DMS53 treated with DMSO at 0.1 percent for 48 hours (cell line): ENCODE results near the gene PIP5K1B.

ENCODE experiments used
- DNase-seq: peaks from one replicate; lab custom pipeline; 2025; ENCODE audit not compliant: unreplicated experiment; lab: John Stamatoyannopoulos, UW

PIP5K1B gene

DNA sequence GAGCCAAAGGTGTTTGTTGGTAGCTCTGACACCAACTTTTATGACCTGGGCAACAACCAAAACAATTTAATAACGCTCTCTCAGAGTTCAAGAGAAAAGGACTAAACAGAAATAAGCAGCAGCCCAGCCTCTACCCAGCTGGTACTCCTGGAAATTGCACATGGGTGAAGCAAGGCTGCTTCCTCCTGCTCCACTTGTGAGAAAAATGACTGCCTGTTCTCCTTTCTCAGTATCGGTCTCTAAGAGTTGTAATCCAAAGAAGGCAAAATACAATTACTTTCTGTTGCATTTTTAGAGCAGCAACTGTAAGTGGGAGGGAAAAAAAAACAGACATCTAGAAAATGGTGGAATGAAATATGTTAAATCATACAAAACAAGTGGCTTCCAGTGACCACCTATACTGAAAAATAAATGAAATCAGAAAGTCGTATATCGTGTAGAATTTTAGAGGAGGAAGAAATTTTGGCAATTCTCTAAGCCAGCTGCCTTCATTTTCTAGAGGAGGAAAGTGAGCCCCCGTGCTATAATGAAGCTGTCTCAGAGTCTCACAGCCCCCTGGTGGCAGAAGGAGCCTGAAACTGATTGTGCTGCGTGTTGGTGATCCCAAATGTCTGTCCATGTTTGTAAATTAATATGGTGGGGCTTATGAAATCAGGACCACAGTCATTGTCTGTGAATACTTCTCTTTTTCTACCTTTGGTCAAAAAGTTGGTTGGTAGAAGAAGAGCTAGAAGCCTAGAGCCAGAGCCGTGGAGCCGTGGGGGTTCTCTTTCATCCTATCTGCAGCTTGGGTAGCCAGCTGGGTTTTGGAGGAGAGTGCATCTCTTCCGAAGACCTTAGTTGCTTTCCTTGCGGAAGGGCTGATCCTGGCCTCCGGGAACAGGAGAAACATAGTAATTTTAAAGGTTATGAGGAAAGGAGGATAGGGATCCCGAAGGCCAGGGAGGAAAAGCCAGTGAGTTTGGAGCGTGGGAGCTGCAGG is 139.9 kb downstream of the PIP5K1B start:
- DNase-seq = no peak

DNA sequence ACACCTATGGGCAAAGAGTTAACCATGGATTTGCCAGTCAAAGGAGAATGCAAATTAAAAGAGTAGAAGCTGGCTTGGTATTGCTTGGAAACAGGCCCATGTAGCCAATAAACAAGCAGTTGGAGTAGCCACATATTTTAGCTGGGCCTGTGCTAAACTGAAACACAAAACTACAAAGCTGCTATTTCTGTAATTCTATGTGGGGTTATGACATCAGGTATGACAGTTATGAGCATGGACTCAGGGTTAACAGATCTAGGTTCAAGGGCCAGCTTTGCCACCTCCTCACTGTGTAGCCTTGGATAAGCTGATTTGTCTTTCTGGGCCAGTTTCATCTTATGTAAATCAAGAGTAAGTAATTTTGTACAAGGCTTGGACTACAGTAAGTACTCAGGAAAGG is 142.7 kb downstream of the PIP5K1B start:
- no peak for DNase-seq

DNA sequence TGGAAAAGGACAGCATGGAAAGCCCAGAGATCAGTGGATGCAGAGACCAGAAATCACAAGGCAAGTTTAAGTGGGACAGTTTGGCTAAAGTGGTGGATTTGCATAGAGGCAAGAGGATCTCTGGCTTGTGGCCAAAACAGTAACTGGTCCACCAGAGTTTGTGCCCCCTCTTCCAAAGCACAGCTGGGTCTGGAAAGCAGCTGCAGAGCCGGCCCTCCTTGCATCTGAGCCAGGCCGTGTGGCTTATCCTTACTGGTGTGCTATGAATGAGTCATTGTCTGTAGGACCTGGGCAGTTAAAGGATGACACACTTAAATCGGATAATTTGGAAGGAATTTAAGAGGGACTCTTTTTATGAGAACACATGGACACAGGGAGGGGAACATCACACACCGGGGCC is 146.6 kb downstream of the PIP5K1B start:
- DNase-seq = no peak

DNA sequence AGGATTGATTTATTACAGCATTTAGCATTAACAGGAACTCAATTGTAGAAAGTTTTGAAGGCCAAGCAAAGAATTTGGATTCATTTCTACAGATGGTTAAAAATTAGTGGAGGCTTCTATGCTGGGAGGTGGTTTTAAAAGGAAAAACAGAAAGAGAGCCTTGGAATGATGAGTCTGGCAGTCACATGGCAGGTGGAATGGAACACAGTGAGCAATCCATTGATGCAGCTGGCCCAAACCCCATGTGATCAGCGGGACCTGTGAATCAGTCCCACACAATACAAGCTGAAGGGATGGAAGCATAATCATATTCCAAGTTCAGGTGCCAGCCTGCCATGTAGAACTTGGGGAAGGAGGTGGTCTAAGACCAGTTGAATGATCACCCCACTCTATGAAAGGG is 147.9 kb downstream of the PIP5K1B start:
- no peak for DNase-seq

DNA sequence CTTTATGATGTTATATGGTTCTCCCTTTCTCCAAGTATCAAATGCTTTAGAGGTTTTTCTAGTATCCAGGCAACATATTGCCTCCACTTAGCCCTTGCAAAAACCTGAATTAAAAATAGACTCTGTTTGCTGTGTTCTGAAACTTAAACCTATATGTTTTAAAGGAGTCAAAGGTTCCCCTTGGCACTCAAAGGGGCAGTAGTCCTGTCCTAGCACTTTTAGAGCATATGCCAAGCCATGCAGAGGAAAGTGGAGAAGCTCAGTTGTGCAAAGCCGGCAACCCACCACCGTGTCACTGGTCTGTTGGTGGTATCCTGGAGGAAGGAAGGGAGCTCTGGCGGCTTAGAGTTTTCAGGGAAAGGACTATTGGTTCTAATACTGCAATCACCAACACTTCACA is 154.3 kb downstream of the PIP5K1B start:
- DNase-seq = no peak

DNA sequence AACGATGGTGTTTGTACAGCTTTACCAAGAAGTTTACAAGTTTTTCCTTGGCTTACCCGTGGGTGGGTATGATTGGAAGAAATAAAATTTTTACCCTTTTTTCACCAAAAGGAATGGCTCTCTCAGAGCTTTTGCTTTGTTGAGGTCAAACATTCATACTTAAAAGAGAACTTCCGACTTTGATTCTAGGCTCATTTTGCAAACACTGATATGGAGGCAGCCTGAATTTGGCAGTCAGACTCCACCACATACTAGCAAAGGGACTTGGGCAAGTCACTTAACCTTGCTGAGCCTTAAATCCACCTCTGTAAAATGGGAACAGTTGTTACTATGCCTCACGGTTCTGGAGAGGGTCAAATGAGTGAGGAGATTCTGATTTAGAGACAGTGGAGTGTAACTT is 155.4 kb downstream of the PIP5K1B start:
- DNase-seq = no peak

DNA sequence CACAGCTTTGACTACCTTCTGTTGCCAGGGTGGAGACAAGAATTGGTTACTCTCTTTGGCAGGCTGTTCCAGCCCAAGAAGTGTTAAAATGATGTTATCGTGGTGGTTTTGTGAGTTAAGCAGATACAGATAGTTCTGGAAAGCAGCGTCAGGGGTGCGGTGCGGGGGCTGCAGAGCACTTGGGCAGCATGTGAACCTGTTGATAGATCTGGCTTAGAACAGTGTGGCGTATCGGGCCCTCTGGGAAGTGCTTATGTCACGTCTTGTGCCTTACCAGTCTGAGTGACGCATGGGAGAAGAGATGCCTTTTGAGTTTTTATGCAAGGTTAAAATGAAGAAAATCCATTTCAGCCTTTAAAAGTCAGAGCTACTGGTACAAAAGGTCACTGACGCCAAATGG is 156.4 kb downstream of the PIP5K1B start:
- DNase-seq = no peak

DNA sequence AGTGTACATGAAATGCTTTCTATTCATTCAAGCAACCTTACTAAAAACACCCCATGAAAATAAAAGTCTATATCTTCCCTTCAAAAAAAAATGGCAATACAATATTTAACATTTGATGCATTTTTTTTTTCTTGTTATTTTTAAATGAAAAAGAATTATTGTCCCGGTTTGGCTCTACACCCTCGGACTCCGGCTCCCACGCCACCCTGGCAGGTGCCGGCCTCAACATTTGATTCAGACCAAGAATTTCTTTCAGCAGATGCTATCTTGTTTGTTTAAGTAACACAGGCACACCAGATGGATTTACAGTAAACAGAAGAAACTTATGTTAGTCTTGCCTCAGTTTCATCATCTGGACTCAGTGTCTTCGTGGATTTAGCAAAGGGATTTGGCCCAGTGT is 162.0 kb downstream of the PIP5K1B start:
- no peak for DNase-seq

DNA sequence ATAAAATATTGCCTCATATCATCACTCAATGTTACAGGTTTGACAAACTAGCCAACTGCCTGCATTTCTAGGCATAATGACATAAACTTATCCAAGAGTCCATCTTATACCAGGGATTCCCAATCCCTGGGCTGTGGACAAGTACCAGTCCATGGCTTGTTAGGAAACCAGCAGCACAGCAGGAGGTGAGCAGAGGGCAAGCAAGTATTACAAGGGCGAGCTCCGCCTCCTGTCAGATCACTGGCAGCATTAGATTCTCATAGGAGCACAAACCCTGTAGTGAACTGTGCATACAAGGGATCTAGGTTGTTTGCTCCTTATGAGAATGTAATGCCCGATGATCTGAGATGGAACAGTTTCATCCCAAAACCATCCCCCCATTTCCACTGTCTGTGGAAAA is 164.0 kb downstream of the PIP5K1B start:
- no peak for DNase-seq

DNA sequence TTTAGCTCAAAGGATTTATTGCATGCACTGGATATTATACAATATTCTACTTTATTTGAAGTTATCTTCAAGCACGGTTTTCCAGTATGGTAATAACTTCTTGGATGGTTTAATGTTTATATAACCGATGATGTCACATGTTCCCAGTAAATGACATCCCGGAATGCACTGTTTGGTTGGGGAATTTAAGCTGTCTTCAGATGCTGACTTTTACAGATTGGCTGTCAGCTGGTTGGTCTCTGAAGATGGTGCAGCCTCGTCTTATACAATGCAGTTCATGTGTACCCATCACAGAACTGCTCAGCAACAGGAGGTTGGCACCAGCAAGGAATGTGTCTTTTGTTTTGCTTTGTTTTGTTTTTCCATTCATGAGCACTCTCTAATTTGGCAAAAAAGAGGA is 165.0 kb downstream of the PIP5K1B start:
- DNase-seq = no peak

DNA sequence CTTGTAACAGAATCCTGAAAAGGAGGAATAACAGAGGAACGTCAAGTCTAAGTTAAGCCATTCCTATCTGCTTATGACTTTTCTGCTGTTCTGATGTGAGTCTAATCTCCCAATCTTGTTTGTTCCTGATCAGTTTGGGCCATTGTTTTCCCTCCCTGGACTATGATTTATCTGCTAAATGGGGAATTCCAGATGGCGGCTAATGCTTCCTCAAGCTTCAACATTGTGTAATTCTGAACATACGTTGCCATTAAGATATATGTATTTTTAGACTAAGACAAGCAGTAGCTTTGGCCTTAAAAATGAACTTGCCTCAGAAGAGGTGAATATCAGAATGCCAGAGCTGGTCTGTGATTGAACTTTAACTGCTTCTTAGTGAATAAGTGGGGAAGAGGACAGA is 166.2 kb downstream of the PIP5K1B start:
- no peak for DNase-seq

DNA sequence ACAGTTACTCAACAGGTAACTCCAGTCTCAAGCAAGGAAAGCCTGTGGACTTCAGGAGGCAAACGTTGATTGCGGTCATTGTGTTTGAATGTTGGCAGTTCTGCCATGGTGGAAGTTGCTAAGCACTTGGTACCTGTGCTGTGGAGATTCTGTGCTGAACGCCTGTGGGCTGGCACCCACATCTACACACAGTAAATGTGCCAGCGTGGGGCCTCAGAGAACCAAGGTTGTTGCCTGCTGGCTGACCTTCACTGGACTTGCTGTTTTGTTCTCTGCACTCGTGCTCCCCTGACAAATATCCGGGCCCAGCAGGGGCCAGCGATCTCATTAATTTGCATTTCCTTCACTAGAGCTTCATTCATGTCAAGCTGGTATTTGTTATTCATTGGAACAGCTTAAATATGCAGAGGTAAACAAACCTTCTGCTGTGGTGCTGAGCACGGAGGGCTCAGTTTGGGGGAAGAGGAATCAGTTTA is 167.0 kb downstream of the PIP5K1B start:
- DNase-seq = no peak

DNA sequence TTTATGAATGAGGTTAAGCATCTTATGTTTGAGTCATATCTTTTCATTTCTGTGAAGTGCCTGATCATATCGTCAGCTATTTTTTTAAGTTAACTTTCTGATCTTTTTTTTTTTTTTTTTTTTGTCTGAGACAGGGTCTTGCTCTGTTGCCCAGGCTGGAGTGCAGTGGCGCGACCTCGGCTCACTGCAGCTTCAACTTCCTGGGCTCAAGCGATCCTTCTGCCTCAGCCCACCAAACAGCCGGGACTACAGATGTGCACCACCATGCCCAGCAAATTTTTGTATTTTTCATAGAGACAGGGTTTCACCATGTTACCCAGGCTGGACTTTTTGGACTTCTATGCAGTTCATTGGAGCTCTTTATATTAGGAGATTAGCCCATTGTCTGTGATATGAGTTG is 168.1 kb downstream of the PIP5K1B start:
- no peak for DNase-seq

DNA sequence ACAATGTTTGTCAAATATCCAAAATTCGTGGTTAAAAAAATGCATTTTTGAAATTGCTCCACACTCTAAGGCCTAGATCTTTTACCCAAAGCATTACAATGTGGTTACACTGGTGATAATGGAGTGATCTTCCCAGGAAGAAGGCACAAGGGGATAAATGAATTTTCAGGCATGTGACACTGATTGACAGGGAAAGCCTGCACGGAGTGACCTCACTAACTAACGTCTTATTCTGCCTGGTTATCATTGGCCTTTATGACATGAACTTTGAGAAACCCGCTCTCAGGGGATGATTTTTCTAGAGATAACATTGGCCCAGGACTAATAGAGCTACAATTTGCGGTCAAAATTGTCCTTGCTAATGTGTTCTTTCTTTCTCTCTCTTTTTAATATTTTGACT is 171.2 kb downstream of the PIP5K1B start:
- DNase-seq = no peak

DNA sequence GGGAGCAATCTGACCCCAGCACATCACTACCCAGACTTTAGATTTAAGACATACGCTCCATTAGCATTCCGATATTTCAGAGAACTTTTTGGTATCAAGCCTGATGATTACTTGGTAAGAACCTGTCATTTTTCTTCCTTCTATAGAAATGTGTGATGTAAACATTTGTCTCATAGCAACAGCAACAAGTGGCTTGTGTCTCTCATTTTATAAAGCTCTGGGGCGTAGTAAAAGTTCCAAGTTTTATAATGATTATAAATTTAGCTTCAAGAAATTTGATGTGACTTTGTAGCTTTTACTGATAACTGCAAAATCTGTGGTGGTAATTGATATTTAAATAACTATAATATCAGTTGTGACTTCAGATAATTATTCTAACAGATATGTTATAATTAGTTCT is 171.6 kb downstream of the PIP5K1B start:
- DNase-seq = no peak

DNA sequence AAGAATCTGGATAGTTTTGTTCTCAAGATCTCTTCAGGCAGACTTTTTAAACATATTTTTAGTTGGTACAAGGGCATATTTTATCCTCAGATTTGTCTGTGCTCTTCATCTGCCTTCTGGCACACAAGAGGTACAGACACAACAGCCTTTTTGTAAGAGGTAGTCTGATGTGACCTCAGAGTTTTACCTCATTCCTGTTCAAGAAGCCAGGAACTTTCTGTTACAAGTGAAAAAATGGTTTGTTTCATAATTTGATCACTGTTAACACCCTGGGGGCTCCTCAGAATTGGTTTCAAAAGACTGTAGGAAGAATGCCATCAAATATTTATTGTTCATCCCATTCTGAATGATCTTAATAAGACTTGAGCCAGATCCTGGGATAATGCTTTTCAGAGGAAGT is 172.2 kb downstream of the PIP5K1B start:
- no peak for DNase-seq

DNA sequence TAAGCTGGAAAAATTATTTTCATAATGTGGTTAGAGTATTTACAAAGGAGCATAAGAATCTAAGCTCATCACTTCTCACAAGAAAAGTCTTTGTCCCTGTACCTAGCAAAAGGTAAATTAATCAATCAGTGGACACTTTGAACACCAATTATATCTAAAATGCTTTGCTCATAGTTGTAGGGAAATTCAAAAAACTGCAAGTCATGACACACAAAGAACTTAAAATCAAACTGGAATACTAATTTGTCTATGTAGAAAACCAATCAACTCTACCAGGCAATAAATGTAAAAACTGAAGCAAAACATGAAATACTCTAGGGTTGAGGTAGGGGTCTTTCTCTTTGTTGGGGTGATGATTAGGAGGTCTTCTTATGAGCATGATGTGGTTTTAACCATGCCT is 173.4 kb downstream of the PIP5K1B start:
- DNase-seq = no peak

DNA sequence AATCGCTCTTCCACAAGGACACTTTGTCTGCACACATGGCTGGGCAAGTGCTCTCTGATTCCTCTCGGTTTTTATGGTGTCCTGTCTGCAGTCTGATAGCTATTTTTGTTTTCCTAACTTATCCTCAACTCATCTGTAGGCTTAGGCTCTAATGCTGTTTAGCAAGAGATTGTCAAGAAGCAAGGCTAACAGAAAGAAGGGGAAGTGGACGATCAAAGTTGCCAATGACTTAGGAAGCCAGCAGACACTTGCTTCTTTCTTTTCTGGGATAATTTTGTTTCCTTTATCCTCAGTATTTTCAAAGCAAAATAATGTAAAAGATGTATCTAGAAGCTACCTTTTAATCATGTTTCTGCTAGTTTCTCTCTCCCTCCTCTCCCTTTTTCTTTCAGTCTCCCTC is 178.2 kb downstream of the PIP5K1B start:
- no peak for DNase-seq

DNA sequence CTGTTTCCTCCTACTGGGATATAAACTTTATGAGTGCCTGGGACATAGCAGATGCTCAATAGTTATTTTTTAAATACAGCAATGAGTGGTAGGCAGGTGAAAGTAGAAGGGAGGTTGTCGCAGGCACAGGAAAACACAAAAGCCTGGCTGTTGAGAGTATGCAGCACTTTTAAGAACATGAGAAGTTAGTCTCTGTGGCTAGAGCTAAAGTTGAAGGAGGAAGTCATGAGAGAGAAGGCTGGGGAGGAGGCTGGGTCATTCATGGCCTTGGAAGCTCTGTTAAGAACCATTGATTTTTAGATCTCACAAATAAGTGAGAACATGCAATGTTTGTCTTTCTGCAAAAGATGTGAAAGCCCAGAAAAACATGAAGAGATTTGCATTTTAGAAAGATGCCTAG is 182.2 kb downstream of the PIP5K1B start:
- DNase-seq = no peak

DNA sequence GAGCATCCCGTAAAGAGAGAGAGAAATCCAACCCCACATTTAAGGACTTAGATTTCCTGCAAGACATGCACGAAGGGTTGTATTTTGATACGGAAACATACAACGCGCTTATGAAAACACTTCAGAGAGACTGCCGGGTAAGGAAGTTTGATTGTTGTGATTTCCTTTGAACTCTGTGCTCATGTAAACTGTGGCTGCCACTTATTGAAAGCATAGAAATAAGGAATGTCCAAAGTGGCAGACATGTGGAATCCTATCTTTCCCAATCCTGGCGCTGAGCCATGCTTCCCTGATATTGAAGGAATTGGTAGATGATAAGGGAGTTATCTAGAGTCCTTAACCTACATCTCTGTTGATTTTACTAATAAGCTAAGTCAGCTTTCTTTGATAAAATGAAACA is 189.5 kb downstream of the PIP5K1B start:
- no peak for DNase-seq

DNA sequence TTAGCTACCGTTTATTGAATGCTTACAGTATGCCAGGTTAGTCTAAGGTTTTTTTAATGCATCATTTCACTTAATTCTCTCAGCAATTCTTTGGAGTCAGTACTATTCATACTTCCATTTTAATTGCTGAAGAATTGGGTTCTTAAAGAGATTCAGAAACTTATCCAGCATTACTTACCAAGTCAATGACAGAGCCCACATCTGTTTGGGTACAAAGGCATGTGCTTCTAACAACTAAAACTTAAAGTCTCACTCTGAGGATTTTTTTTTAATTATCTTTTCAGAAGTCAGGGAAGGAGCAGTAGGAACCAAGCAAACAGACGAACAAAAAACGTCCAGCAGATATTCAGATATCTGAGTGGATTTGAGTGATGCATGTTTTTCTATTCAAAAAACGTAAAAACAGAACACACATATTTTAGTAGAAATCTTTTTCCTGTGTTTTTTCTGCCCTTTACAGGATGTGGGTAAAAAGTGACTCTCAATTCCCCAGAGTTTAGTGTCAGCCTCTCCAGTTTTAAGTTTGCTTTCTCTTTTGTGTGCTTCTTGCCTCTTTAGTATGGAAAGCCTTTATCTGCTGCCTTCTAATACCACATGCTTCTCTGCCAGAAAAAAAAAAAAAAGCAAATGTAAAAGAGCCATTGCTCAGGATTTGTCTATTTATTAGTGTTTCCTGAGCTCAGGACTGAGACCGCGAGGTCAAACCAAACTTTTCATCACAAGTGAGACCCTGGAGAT is 190.9 kb downstream of the PIP5K1B start:
- DNase-seq = no peak

DNA sequence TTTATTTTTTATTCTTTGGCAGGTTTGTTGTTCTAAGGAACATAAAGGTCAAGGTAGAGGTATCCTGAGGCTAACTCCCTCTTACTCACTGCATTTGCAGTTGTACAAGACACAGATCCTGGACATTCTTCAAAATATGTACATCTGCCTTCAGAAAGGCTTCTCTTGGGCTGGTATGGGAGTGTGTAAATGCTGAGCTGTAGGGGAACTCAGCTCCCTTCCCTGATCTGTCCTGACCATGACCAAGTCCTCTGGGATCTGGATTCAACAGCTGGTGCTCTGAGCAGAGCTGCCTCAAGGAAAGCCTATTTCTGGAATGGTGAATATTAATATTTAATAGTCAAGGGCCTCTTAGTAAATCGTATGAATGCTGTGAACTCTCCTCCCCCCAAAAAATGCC is 191.4 kb downstream of the PIP5K1B start:
- DNase-seq = no peak
